ENCODE data around the gene GXYLT2.
"Not testable (repeated sequence)": the region's sequence is repeated elsewhere in the genome, so short reads cannot be mapped to it uniquely, and the experiment has no call there.

The GXYLT2 gene

GRCh38 chr3:72977060-72977808, 89.4 kb downstream of the GXYLT2 start:
- no peak for DNase-seq

- DNase-seq = no peak
These were observed 94.9 kb downstream of the GXYLT2 start for GRCh38 chr3:72982609-72983366.

- no peak for DNase-seq
These were observed 97.7 kb downstream of the GXYLT2 start for GRCh38 chr3:72985576-72985975.

- DNase-seq = no peak
These were observed 103.0 kb downstream of the GXYLT2 start for GRCh38 chr3:72990701-72991395.

DNA sequence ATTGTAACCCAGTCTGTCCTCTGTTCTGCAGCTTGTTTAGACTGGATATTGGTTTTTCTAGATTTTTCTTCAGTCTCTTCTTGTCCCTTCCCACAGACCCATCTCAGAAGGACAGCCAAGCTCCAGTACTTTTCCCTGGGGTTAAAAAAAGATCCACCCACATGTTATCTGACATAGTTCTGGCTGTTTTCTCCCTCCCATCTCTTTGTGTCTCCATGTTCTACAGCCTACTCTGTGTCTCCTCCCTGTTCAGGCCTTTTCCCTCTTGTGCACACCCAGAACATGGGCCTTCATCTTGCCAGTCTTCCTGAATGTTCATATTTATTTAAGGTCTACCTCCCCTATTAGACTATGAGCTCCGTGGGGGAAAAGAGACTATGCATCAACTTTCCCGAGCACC, 103.7 kb downstream of the GXYLT2 start:
- DNase-seq = no peak

DNA sequence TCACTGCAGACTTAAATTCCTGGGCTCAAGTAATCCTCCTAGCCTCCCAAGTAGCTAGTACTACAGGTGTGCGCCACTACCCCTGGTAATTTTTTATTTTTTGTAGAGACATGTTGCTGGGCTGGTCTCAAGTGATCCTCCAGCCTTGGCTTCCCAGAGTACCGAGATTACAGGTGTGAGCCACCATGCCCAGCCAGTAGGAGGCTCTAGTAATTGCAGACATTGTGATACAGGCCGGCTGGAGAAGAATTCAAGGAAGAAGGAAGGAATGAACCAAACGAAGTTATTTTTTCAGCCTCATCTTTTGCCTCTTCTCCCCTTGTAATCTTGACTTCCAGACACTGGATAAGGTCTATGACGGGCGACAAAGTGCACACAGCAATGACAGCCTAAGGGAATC, 105.5 kb downstream of the GXYLT2 start:
- DNase-seq = no peak

DNA sequence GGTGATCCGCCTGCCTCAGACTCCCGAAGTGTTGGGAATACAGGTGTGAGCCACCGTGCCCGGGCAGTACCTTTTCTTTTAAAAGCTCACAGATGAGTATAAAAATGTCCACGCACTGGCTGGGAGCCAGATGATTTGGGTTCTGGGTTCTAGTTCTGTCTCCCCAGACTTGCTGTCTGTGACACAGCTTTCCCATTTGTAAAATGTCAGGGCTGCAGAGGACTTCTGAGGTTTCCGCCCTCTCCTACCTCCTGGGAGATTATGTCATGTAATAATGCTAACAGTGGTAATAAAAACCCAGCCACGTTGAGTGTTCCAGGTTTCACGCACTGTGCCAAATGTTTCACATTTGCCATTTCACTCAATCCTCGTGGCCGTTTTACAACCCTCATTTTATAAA, 107.5 kb downstream of the GXYLT2 start:
- DNase-seq = no peak

DNA sequence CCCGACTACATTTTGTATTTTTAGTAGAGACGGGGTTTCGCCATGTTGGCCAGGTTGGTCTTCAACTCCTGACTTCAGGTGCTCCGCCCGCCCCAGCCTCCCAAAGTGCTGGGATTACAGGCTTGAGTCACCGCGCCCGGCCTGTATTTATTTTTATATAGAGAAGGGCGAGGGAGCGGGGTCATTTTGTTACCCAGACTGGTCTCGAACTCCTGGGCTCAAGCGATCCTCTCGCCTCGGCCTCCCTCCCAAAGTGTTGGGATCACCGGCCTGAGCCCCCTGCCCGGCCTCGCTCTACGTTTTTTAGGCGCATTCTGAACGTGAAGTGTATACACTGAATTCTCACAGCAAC, 108.3 kb downstream of the GXYLT2 start:
- no peak for DNase-seq

DNA sequence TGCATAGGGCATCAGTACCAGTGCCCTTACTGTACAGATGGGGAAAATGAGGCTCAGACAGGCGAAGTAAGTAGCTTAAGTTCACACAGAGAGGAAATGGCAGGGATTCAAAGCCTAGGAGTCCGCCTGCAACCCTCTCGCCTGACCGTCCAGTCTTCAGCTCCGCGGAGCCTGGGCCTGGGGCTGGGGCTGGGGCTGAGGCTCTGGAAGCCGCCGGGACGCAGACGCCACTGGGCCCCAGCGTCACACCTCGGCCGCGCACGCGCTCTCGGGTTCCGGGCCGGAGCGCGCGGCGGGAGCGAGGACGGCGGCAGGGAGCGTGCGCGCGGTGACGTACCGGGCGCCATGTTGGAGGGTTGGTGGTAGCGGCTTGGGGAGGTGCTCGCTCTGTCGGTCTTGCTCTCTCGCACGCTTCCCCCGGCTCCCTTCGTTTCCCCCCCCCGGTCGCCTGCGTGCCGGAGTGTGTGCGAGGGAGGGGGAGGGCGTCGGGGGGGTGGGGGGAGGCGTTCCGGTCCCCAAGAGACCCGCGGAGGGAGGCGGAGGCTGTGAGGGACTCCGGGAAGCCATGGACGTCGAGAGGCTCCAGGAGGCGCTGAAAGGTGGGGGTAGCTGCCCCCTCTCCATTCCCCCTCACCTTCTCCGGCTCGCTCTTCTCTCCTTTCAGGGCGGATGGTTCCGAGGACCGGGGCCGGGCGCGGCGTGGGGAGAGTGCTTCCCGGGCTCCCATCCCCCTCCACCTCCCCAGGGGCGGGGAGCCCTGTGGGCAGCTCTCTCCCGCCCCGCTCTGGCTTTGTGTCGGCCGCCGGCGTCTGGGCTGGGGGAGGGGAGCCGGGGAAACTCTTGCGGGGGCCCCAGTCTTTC, 108.9 kb downstream of the GXYLT2 start, which contains the start of gene PPP4R2:
TSS of gene PPP4R2 (plus strand) at position 339 of the 861 bp plus-strand sequence. CDS start at position 566, 227 bp downstream.
- peak; percentile 61 for DNase-seq

DNA sequence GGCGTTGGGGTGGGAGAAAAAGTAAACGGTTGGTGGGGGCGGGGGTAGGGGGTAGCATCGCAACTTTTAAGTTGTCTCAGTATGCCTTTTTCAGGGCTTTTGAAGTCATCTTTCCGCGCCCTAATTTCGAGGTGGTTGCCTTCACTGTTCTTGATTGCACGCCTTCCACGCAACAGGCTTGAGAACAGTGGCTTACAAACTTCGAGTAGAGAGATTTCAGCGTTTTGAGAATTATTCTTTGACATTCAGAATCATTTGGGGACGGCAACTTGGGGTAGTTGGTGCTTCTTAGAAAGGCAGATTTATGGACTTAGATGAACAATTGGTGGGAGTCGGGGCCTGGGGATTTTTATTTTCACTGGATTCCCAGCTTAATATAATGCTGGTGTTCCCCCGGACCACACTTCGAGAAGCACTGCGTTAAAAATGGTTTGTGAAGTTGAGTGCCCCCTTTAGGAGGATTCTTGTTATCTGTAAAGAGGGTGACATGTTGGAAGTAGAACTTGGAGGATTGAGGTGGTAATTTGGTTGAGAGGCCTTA, 109.6 kb downstream of the GXYLT2 start:
- no peak for DNase-seq

GRCh38 chr3:72998466-72998865, 110.6 kb downstream of the GXYLT2 start:
- no peak for DNase-seq

DNA sequence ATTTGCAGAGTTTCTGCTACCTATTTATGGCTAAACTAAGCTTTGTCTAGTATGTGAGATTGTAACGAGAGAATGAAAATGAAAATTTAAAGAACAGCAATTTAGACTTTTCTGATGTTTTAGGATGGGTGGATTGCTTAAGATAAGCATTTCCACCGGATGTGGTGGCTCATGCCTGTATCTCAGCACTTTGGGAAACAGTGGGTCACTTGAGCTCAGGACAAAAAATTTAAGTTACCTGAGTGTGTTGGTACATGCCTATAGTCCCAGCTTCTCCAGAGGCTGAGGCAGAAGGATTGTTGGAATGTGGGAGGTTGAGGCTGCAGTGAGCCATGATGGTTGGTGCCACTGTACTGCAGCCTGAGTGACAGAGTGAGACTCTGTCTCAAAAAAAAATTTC, 112.1 kb downstream of the GXYLT2 start:
- no peak for DNase-seq

DNA sequence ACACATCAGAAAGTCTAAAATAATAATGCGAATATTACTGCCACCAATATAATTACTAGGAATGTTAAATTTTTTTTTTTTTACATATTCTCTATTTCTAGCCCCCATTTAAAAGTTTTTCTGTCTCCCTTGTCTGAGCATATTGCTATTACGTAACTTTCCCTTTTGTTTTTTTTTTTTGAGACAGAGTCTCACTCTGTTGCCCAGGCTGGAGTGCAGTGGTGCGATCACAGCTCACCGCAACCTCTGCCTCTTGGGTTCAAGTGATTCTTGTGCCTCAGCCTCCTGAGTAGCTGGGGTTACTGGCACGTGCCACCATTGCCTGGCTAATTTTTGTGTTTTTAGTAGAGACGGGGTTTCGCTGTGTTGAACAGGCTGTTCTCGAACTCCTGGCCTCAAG, 115.2 kb downstream of the GXYLT2 start:
- DNase-seq = not testable (repeated sequence)

GRCh38 chr3:73004316-73004715, 116.5 kb downstream of the GXYLT2 start:
- DNase-seq = no peak

- no peak for DNase-seq
These were observed 120.3 kb downstream of the GXYLT2 start for GRCh38 chr3:73007992-73008712.

DNA sequence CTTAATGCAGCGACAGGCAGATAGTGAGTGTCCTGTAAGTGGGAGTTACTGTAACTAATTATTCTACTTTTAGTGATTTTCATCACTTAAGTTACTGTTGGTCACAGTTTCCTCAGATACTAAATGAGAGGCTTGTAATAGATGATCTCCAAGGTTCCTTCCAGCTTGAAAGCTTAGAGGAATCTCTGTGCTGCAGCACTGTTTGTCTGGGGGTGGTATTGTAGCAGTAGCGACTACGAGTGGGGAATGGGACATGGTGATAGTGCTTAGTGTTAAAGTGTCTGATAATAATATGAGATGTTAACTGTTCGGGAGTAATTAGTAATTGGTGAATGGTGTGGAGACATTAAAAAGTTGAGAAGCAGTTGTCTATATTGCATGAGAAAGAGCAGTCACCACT, 121.2 kb downstream of the GXYLT2 start:
- DNase-seq = no peak

DNA sequence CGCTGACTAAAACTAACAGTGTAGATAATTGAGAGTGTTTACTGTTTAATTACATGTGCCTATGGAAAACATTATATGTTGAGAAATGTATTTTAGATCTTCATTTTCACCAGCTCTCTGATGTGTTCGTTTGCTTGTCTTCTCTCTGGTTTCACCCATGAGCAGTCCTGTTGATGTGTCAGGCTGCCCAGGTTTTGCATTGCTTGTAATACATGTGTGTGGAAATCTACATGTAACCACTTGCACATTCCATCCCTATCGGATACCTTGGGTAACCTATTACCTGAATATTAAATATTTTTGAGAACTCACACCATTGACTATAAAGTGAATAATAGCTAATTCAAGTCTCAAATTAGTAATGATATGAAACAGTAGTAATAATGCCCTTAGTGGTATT, 121.9 kb downstream of the GXYLT2 start:
- DNase-seq = no peak

DNA sequence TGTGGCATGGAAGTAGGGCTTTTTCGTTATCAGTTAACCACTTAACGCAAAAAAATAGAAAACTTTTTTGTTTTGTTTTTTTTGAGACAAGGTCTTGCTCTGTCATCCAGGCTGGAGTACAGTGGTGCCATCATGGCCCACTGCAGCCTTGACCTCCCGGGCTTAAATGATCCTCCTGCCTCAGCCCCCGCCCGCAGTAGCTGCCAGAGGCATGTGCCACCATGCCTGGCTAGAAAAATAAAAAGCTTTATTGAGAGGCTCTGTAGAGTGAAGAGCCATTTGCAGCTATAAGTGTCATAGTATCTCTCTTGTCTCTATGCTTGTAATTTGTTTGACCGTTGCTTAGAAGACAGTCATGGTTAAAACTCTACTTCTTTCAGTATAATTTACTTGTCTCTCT, 122.3 kb downstream of the GXYLT2 start:
- DNase-seq = no peak

GRCh38 chr3:73018298-73018697, 130.5 kb downstream of the GXYLT2 start:
- no peak for DNase-seq

GRCh38 chr3:73018790-73019441, 131.1 kb downstream of the GXYLT2 start:
- no peak for DNase-seq

- DNase-seq = no peak
These were observed 133.5 kb downstream of the GXYLT2 start for GRCh38 chr3:73021301-73021835.

All from NCI-H1105 (cell line).